Right atrium auricular region (tissue), 2 donors: ENCODE data around the gene THSD7A. TPM values are rescaled to one million over a fixed set of nuclear protein-coding genes. Genes with fewer than 3 reads are reported as not detected.

ENCODE experiments used
- DNase-seq: peaks from one replicate; pipeline ENCODE4 v3.0.0-alpha.2; 2019; ENCODE audit warnings: low spot score
- H3K27ac ChIP-seq, 2 donors: fragments of 200-600 bp; sonication (generic); 1 replicate in 1 of 2; 2 replicates in 1 of 2; pipeline ENCODE4 v1.5.1; 2016 to 2019
- H3K27me3 ChIP-seq, 2 donors: fragments of 200-600 bp; sonication (generic); one replicate each; pipeline versions ENCODE4 v1.5.1 to v1.6.0; 2017 to 2019
- H3K36me3 ChIP-seq: fragments of 200-600 bp; sonication (generic); one replicate; pipeline ENCODE4 v1.5.1; 2016
- H3K4me1 ChIP-seq, 2 donors: fragments of 200-600 bp; sonication (generic); one replicate each; pipeline versions ENCODE4 v1.5.1 to v1.6.0; 2017 to 2019
- H3K4me3 ChIP-seq, 2 donors: fragments of 200-600 bp; sonication (generic); 1 replicate in 1 of 2; 2 replicates in 1 of 2; pipeline ENCODE4 v1.5.1; 2017 to 2019; ENCODE audit warnings: mild to moderate bottlenecking in 1 of 2, moderate library complexity in 1 of 2
- H3K9me3 ChIP-seq, 2 donors: fragments of 200-600 bp; sonication (generic); one replicate each; pipeline ENCODE4 v1.5.1; 2019
- total RNA-seq, 2 donors: library from RNA; depleted of rRNA; stranded (reverse); fragments of >200 nt; gene quantifications; one replicate each; pipeline ENCODE4 v1.1.0, GENCODE V29; 2016
- TF ChIP-seq, protein P1 (sequence below), 2 donors: fragments of 200-600 bp; sonication (generic); IDR thresholded peaks; one replicate each; pipeline ENCODE4 v1.5.1; 2019; ENCODE audit warnings: antibody characterized with exemption in 2 of 2

The THSD7A gene
- total RNA-seq, 2 donors from 2014 or later, result 0.85 to 2.9 TPM

DNA sequence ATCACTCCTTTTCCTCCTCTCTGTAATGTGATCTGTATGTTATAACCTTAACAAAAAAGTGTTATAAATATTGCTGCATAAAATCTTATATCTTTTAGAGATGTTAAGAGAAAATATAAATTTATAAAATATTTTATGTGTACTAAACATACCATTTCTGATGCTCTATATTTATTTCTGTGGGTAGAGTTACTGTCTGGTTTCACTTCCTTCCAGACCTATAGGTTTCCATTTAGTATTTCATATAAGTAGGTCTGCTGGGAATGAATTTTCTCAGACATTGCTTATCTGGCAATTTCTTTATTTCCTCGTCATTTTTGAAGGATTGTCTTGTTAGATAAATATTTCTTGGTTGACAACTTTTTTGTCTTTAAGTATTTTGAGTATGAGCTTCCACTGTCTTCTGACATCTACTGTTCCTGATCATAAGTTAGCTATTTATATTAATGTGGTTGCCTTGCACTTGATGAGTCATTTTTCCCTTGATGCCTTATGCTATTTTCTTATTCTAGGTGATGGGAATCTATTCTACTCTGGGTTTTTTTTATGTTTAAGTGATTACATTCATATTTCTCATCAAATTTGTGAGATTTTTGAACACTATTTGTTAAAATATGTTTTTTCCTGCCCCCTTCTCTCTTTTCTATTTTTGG lies 11.2 kb upstream of the THSD7A start:
- H3K9me3 ChIP-seq, result no peaks in the 10 kb centered on the region
- H3K27ac ChIP-seq, result no peak overlapping the region
- no peaks in the 10 kb centered on the region for H3K36me3 ChIP-seq
- DNase-seq, result no peak
- no peaks in the 10 kb centered on the region for H3K27me3 ChIP-seq
- H3K4me3 ChIP-seq, result no peak overlapping the region
- H3K4me1 ChIP-seq, result no peaks in the 10 kb centered on the region
- TF ChIP-seq, protein P1, sequence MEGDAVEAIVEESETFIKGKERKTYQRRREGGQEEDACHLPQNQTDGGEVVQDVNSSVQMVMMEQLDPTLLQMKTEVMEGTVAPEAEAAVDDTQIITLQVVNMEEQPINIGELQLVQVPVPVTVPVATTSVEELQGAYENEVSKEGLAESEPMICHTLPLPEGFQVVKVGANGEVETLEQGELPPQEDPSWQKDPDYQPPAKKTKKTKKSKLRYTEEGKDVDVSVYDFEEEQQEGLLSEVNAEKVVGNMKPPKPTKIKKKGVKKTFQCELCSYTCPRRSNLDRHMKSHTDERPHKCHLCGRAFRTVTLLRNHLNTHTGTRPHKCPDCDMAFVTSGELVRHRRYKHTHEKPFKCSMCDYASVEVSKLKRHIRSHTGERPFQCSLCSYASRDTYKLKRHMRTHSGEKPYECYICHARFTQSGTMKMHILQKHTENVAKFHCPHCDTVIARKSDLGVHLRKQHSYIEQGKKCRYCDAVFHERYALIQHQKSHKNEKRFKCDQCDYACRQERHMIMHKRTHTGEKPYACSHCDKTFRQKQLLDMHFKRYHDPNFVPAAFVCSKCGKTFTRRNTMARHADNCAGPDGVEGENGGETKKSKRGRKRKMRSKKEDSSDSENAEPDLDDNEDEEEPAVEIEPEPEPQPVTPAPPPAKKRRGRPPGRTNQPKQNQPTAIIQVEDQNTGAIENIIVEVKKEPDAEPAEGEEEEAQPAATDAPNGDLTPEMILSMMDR (IDR thresholded peaks at IDR 0.05), result no peak

DNA sequence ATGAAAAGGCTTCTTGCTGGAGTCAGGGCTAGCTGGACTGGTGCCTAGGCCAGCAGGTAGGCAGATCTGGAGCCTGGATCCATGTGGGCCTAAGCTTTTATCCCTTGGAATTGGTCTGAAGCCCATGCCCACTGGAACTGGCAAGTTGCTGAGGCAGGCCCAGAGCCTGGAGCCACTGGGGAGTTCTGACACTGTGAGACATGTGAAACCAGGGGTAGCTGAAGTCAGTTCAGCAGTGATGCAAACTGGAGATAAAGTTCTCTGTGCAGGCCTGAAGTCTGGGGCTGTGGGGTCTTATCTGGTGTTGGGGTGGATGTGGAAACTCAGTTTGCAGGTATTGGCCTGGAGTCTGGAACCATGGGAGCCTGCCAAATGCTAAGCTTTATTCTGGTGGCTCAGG lies 9.7 kb upstream of the THSD7A start:
- DNase-seq, result no peak
- no peaks in the 10 kb centered on the region for H3K36me3 ChIP-seq
- no peak overlapping the region for H3K27ac ChIP-seq
- no peaks in the 10 kb centered on the region for H3K4me1 ChIP-seq
- H3K9me3 ChIP-seq, result no peaks in the 10 kb centered on the region
- no peaks in the 10 kb centered on the region for H3K27me3 ChIP-seq
- H3K4me3 ChIP-seq, result no peak overlapping the region
- TF ChIP-seq, protein P1 (IDR thresholded peaks at IDR 0.05), result no peak

DNA sequence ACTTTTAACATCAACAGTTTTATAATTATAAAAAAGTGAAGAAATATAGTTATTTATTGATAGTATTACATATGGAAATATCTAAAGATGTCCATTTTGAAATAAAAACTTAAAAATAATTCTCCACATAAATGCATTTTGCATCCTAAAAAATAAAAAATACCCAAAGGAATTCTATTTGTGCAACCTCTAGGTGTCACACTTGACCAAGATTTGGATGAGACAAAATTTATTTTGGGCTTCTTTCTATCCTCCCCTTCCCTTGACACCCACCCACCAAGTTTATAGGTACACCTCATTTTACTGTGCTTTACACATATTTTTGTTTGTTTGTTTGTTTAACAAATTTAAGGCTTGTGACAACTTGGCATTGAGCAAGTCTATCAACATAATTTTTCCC lies 3.3 kb upstream of the THSD7A start:
- no peak for DNase-seq
- Histone ChIP-seq H3K27me3 (no peaks in the 10 kb centered on the region), H3K36me3 (no peaks in the 10 kb centered on the region), H3K4me1 (peaks cover 0 to 5% of the 10 kb centered on the region in 2 donors), H3K4me3 (no peak overlapping the region), H3K9me3 (no peaks in the 10 kb centered on the region), H3K27ac (no peak overlapping the region)
- TF ChIP-seq, protein P1 (IDR thresholded peaks at IDR 0.05), result peak in 1 of 2 donors; percentile 51

DNA sequence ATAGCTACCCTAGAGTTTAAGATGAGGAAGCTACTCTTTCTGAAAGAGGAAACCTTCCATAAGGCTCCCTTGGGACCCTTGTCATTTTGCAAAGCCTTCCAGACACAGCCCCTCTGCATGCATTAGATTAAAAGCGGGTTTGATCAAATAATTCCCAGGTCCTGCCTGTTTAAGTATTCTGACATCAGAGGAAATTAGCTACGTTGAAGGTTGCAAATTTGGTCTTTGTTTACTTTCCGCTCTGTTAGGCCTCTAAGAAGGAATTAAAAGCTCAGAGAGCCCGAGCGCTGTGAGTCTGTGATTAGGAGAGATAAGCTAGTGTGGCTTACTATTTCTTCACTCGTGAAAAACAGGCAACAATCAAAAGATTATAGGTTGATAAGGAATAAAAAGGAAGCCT lies 1.4 kb upstream of the THSD7A start:
- Histone ChIP-seq H3K9me3 (no peaks in the 10 kb centered on the region), H3K4me3 (no peak overlapping the region), H3K36me3 (no peaks in the 10 kb centered on the region), H3K27ac (no peak overlapping the region), H3K4me1 (peaks cover 0 to 5% of the 10 kb centered on the region in 2 donors), H3K27me3 (no peaks in the 10 kb centered on the region)
- TF ChIP-seq, protein P1 (IDR thresholded peaks at IDR 0.05), result no peak
- no peak for DNase-seq

DNA sequence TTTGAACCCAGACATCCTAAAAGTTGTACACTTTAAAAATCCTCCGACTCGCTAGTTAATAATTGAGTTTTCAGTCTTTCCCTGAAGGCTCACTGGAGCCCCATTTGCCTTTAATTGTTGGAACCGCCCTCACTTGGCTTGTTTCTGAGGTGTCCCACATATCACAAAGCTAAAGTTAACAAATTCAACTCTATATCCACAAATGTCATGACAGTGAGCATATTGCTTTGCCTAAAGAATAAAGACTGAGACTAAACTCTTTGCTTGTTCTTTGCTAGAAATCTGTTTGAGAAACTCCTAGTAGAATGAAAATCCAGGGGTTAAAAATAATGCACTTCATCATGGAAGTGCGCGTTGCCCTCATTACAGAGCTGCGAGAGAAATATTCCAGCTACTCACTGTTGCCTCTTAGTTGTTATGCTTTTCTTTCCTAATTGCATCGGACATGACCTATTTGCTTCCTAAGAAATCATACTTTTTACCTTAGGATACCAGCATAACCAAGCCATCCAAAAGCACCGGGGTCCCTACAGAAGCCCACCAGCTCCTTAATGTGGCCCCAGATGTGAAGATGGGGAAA lies 752 bp downstream of the THSD7A start:
- Histone ChIP-seq H3K4me3 (peak overlapping the region; percentile 51 to 62), H3K4me1 (peaks cover 0 to 5% of the 10 kb centered on the region in 2 donors), H3K27ac (peak overlapping the region; percentile 28 to 52), H3K27me3 (no peaks in the 10 kb centered on the region), H3K9me3 (no peaks in the 10 kb centered on the region), H3K36me3 (no peaks in the 10 kb centered on the region)
- DNase-seq, result no peak
- TF ChIP-seq, protein P1 (IDR thresholded peaks at IDR 0.05), result no peak
